SK-N-SH treated with all-trans-retinoic acid at 6 μM for 48 hours (cell line): ENCODE data around the gene PIEZO1.

ENCODE experiments used
- ATAC-seq: fragments of 200-7000 bp; cut with Tn5 transposase; 3 replicates; pipeline ENCODE4 v1.9.1; 2020; ENCODE audit warnings: mild to moderate bottlenecking, moderate library complexity
- BACH2 ChIP-seq: fragments of 250-450 bp; sonication (Bioruptor Pico); IDR thresholded peaks from 2 replicates; pipeline ENCODE4 v1.9.0; 2021; ENCODE audit warnings: mild to moderate bottlenecking, borderline replicate concordance
- CREB5 ChIP-seq: fragments of 250-450 bp; sonication (Bioruptor Pico); IDR thresholded peaks from 2 replicates; pipeline ENCODE4 v1.5.1; 2020; ENCODE audit warnings: low read depth, mild to moderate bottlenecking, moderate library complexity
- CSDC2 ChIP-seq: fragments of 250-450 bp; sonication (Bioruptor Pico); IDR thresholded peaks from 2 replicates; pipeline ENCODE4 v1.5.0; 2020; ENCODE audit warnings: mild to moderate bottlenecking, moderate library complexity
- CSRNP3 ChIP-seq: fragments of 250-450 bp; sonication (Bioruptor Pico); IDR thresholded peaks from 2 replicates; pipeline ENCODE4 v1.5.1; 2021; ENCODE audit warnings: mild to moderate bottlenecking, moderate library complexity
- ESRRG ChIP-seq: fragments of 250-450 bp; sonication (Bioruptor Pico); IDR thresholded peaks from 2 replicates; pipeline ENCODE4 v1.6.1; 2021; ENCODE audit warnings: mild to moderate bottlenecking
- GLIS3 ChIP-seq: fragments of 250-450 bp; sonication (Bioruptor Pico); IDR thresholded peaks from 2 replicates; pipeline ENCODE4 v1.5.0; 2020; ENCODE audit warnings: mild to moderate bottlenecking, moderate library complexity
- PATZ1 ChIP-seq: fragments of 250-450 bp; sonication (Bioruptor Pico); IDR thresholded peaks from 2 replicates; pipeline ENCODE4 v1.8.0; 2020; ENCODE audit warnings: mild to moderate bottlenecking, moderate library complexity, borderline replicate concordance
- POU6F1 ChIP-seq: fragments of 250-450 bp; sonication (Bioruptor Pico); IDR thresholded peaks from 2 replicates; pipeline ENCODE4 v1.8.0; 2021; ENCODE audit warnings: low read depth, mild to moderate bottlenecking, moderate library complexity, borderline replicate concordance
- PPARA ChIP-seq: fragments of 250-450 bp; sonication (Bioruptor Pico); IDR thresholded peaks from 2 replicates; pipeline ENCODE4 v1.5.0; 2020; ENCODE audit warnings: mild to moderate bottlenecking, borderline replicate concordance
- SNAI2 ChIP-seq: fragments of 250-450 bp; sonication (Bioruptor Pico); IDR thresholded peaks from 2 replicates; pipeline ENCODE4 v1.5.0; 2020; ENCODE audit warnings: mild to moderate bottlenecking, moderate library complexity
- TCF4 ChIP-seq: fragments of 250-450 bp; sonication (Bioruptor Pico); IDR thresholded peaks from 2 replicates; pipeline ENCODE4 v1.8.0; 2021; ENCODE audit warnings: mild to moderate bottlenecking, moderate library complexity, borderline replicate concordance
- TOX ChIP-seq: fragments of 250-450 bp; sonication (Bioruptor Pico); IDR thresholded peaks from 2 replicates; pipeline ENCODE4 v1.8.0; 2021; ENCODE audit warnings: mild to moderate bottlenecking, moderate library complexity, borderline replicate concordance
- TSHZ2 ChIP-seq: fragments of 250-450 bp; sonication (Bioruptor Pico); IDR thresholded peaks from 2 replicates; pipeline ENCODE4 v1.5.0; 2020; ENCODE audit warnings: mild to moderate bottlenecking, moderate library complexity
- ZC3H10 ChIP-seq: fragments of 250-450 bp; sonication (Bioruptor Pico); IDR thresholded peaks from 2 replicates; pipeline ENCODE4 v1.5.1; 2021; ENCODE audit warnings: mild to moderate bottlenecking, moderate library complexity
- ZFP3 ChIP-seq: fragments of 250-450 bp; sonication (Bioruptor Pico); IDR thresholded peaks from 2 replicates; pipeline ENCODE4 v1.5.0; 2020; ENCODE audit warnings: mild to moderate bottlenecking, moderate library complexity
- ZFP30 ChIP-seq: fragments of 450-650 bp; formaldehyde crosslinking; IDR thresholded peaks from 2 replicates; pipeline ENCODE4 v1.5.0; 2022; ENCODE audit warnings: mild to moderate bottlenecking, moderate library complexity
- ZNF565 ChIP-seq: fragments of 450-650 bp; formaldehyde crosslinking; conservative IDR thresholded peaks from 2 replicates; pipeline ENCODE4 v1.5.0; 2020; ENCODE audit warnings: low read depth, mild to moderate bottlenecking, moderate library complexity
- ZNF70 ChIP-seq: fragments of 450-650 bp; formaldehyde crosslinking; IDR thresholded peaks from 2 replicates; pipeline ENCODE4 v1.5.0; 2020; ENCODE audit warnings: mild to moderate bottlenecking, moderate library complexity
- ZNF8 ChIP-seq: fragments of 450-650 bp; formaldehyde crosslinking; IDR thresholded peaks from 2 replicates; pipeline ENCODE4 v1.5.0; 2020; ENCODE audit warnings: mild to moderate bottlenecking, moderate library complexity

PIEZO1 gene

GRCh38 chr16:88809676-88810165 is 24.7 kb upstream of the PIEZO1 start (continued):
- TF ChIP-seq TSHZ2 (CRISPR knock-in tag), result no peak
- no peak for TF ChIP-seq TOX
- TF ChIP-seq POU6F1 (CRISPR knock-in tag), result no peak
- TF ChIP-seq ZFP3, result no peak
- no peak for TF ChIP-seq ZNF70 (CRISPR knock-in tag)
- no peak for TF ChIP-seq GLIS3
- no peak for TF ChIP-seq CSRNP3 (CRISPR knock-in tag)
- TF ChIP-seq, all 23 proteins: peak for 0

GRCh38 chr16:88809068-88809675 is 24.2 kb upstream of the PIEZO1 start:
- no peak for TF ChIP-seq ESRRG (CRISPR knock-in tag)
- ATAC-seq, result no peak

GRCh38 chr16:88807626-88808453 is 22.8 kb upstream of the PIEZO1 start:
- TF ChIP-seq GLIS3 (no peak), TCF4 (no peak), ZNF565 (CRISPR knock-in tag) (no peak), SNAI2 (no peak), PPARA (CRISPR knock-in tag) (no peak), ZFP3 (no peak), ZFP30 (no peak), ESRRG (CRISPR knock-in tag) (no peak), ZC3H10 (CRISPR knock-in tag) (no peak), PATZ1 (CRISPR knock-in tag) (no peak), CSDC2 (CRISPR knock-in tag) (no peak), POU6F1 (CRISPR knock-in tag) (no peak), CREB5 (CRISPR knock-in tag) (no peak), ZNF8 (CRISPR knock-in tag) (no peak), BACH2 (CRISPR knock-in tag) (no peak), TSHZ2 (CRISPR knock-in tag) (no peak), CSRNP3 (CRISPR knock-in tag) (no peak)
- no peak for ATAC-seq
